ENCODE results near the gene RAI1. TPM values are rescaled to one million over a fixed set of nuclear protein-coding genes. Genes with fewer than 3 reads are reported as not detected.

Gene RAI1
- total and polyA plus RNA-seq, 9 donors, result 1.5 to 57.7 (median 35.3) TPM

DNA sequence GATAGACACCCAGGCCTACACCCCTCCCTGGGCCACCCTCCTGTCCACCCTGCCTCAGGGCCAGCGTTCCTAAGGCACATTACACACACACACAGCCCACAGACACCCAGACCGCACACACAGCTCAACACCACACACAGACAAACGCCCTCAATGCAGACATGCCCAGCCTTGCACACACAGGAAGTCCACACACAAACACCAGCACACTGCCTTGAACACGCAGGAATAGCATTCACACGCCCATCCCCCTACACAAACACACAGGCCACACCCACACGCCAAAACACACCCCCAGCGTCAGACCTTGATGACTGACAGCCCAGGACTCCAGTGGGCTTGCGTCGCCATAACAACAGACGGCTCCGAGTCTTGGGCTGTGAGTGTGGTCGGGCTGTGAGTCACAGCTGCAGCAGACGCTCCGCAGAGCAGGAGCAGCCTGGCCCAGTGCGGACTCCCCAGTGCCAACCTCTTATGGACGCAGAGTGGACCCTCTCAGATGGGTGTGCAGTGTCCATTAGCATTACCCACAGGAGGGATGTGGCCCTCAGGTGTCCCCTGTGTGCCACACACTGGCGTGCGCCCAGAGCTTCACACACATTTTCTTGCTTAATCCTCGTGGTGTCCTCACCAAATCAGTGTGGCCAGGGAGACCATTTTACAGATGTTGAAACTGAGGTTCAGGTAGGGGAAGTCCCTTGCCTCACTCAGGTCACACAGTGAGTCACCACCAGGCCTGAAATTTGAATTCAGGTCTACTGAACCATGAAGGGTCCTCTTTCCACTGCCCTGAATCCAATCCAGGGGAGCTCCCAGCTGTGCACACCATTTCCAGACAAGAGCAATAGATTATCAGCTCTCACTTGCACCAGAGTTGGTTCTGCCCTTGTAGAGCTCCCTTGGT lies 17.8 kb upstream of the RAI1 start:
- no peaks in the 10 kb centered on the region for H3K9me3 ChIP-seq
- H3K4me3 ChIP-seq, result no peak overlapping the region
- peak in 1 of 5 donors; percentile 56 for DNase-seq
- no peaks in the 10 kb centered on the region for H3K4me1 ChIP-seq (ENCODE audit: insufficient read depth)
- H3K27me3 ChIP-seq, result no peaks in the 10 kb centered on the region
- intact Hi-C loops (cut with DNase I), result no loop called here
- TF ChIP-seq EP300 (IDR thresholded peaks at IDR 0.05), result no peak
- WGBS, 3 donors, result 20 to 23% (median 23%) methylated on average over 19 of the region's 19 CpGs
- H3K27ac ChIP-seq, result no peak overlapping the region
- no peaks in the 10 kb centered on the region for H3K36me3 ChIP-seq

DNA sequence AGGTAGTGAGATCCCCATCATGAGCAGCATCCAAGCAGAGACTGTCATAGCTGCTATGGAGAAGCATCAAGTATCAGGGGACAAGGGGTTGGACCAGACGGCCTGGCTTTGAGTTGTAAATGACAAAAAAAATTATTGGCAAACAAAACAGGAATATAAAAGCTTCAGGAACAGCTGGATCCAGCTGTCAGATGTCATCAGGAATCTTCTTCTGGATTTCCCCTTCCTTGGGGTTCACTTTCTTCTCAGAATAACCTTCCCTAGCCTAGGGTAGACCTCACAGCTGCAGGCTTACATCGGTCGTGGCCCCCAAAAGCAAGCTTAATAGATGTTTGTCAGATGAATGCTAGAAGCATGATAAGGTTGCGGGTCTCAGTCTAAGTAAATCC lies 17.2 kb upstream of the RAI1 start:
- H3K36me3 ChIP-seq, result no peaks in the 10 kb centered on the region
- DNase-seq, result no peak
- TF ChIP-seq, protein P1, sequence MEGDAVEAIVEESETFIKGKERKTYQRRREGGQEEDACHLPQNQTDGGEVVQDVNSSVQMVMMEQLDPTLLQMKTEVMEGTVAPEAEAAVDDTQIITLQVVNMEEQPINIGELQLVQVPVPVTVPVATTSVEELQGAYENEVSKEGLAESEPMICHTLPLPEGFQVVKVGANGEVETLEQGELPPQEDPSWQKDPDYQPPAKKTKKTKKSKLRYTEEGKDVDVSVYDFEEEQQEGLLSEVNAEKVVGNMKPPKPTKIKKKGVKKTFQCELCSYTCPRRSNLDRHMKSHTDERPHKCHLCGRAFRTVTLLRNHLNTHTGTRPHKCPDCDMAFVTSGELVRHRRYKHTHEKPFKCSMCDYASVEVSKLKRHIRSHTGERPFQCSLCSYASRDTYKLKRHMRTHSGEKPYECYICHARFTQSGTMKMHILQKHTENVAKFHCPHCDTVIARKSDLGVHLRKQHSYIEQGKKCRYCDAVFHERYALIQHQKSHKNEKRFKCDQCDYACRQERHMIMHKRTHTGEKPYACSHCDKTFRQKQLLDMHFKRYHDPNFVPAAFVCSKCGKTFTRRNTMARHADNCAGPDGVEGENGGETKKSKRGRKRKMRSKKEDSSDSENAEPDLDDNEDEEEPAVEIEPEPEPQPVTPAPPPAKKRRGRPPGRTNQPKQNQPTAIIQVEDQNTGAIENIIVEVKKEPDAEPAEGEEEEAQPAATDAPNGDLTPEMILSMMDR (IDR thresholded peaks at IDR 0.05), result no peak
- no peak for TF ChIP-seq EP300 (IDR thresholded peaks at IDR 0.05)
- no peak for TF ChIP-seq POLR2A (IDR thresholded peaks at IDR 0.05)
- no peak overlapping the region for H3K4me3 ChIP-seq
- H3K4me1 ChIP-seq (ENCODE audit: insufficient read depth), result no peaks in the 10 kb centered on the region
- H3K9me3 ChIP-seq, result no peaks in the 10 kb centered on the region
- H3K27me3 ChIP-seq, result no peaks in the 10 kb centered on the region
- 41 to 60% (median 50%) methylated on average over 4 of the region's 4 CpGs for WGBS, 3 donors
- intact Hi-C loops (cut with DNase I), result no loop called here
- H3K27ac ChIP-seq, result no peak overlapping the region

DNA sequence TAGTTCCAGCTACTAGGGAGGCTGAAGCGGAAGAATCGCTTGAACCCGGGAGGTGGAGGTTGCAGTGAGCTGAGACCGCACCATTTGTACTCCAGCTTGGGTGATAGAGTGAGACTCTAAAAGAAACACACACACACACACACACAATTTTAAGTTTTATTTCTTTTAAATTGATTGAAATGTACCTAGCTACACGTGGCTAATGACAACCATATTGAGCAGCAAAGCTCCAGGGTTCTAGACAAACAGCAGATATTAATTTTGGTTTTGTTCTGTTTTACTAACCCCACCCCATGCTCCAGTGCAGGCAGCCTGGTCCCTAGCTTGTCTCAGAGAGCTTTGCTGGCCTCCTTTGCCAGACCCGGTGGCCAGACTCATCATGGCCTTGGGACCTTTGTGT lies 16.0 kb upstream of the RAI1 start:
- TF ChIP-seq, protein P1 (IDR thresholded peaks at IDR 0.05), result no peak
- TF ChIP-seq EP300 (IDR thresholded peaks at IDR 0.05), result no peak
- TF ChIP-seq POLR2A (IDR thresholded peaks at IDR 0.05), result no peak
- 77 to 86% (median 84%) methylated on average over 6 of the region's 6 CpGs for WGBS, 3 donors
- intact Hi-C loops (cut with DNase I), result no loop called here

DNA sequence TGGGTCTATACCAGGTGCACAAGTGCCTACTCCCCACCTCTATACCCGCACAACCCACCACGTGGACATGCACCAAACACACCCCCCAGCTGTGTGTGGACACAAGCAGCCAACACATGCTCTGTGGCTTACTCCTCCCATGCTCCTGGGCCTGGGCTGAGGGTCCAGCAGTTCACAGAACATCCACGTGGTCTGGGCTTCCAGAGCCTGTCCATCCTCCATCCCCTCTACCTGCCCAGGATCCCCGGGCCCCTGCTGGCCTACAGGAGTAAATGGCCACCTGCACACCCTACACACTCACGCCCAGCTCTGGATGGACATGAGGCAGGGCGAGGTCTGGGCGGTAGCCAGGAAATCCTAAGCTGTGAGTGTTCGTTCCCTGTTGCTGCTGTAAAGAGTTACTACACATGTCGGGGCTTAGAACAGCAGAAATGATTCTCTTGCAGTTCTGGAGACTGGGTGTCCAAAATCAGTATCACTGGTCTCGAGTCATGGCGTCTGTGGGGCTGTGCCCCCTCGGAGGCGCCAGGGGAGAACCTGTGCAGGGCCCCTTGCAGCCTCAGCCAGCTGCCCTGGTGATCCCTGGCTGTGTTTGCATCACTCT lies 15.0 kb upstream of the RAI1 start:
- Histone ChIP-seq H3K9me3 (no peaks in the 10 kb centered on the region), H3K4me3 (no peak overlapping the region), H3K4me1 (ENCODE audit: insufficient read depth) (no peaks in the 10 kb centered on the region), H3K36me3 (no peaks in the 10 kb centered on the region), H3K27me3 (no peaks in the 10 kb centered on the region), H3K27ac (no peak overlapping the region)
- DNase-seq, result no peak
- WGBS, 3 donors, result 66 to 67% (median 67%) methylated on average over 13 of the region's 13 CpGs
- intact Hi-C loops (cut with DNase I), result no loop called here
- TF ChIP-seq, protein P1 (IDR thresholded peaks at IDR 0.05), result no peak
- TF ChIP-seq EP300 (IDR thresholded peaks at IDR 0.05) (no peak), POLR2A (IDR thresholded peaks at IDR 0.05) (no peak)

More for the DNA sequence above, 16.0 kb upstream of the RAI1 start:
- H3K4me1 ChIP-seq (ENCODE audit: insufficient read depth), result no peaks in the 10 kb centered on the region
- H3K27ac ChIP-seq, result no peak overlapping the region
- no peak overlapping the region for H3K4me3 ChIP-seq
- no peaks in the 10 kb centered on the region for H3K27me3 ChIP-seq
- H3K36me3 ChIP-seq, result no peaks in the 10 kb centered on the region
- H3K9me3 ChIP-seq, result no peaks in the 10 kb centered on the region
- DNase-seq, result no peak

DNA sequence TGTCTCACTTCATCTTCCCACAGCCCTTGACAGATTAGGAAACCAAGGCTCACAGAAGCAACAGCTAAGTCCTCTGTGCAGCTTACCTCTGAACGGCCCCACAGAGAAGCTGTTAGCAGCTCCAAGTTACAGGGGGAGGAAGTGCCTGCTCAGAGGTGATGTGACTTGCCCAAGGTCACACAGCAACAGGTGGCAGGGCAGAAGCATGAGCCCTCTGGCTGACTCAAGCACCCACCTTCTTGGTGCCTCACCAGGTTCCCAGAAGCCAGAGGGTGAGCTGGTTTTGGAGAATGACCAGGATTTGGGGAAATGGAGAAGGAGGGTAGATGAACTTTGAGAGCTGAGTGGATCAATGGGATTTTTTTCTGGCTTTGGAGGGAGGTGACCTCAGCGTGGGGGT lies 14.0 kb upstream of the RAI1 start:
- no peaks in the 10 kb centered on the region for H3K27me3 ChIP-seq
- no peak for DNase-seq
- H3K9me3 ChIP-seq, result no peaks in the 10 kb centered on the region
- intact Hi-C loops (cut with DNase I), result no loop called here
- no peaks in the 10 kb centered on the region for H3K36me3 ChIP-seq
- TF ChIP-seq, protein P1 (IDR thresholded peaks at IDR 0.05), result no peak
- TF ChIP-seq POLR2A (IDR thresholded peaks at IDR 0.05) (no peak), EP300 (IDR thresholded peaks at IDR 0.05) (no peak)
- H3K4me3 ChIP-seq, result no peak overlapping the region
- H3K27ac ChIP-seq, result no peak overlapping the region
- WGBS, 3 donors, result 73 to 83% (median 74%) methylated on average over 2 of the region's 2 CpGs
- H3K4me1 ChIP-seq (ENCODE audit: insufficient read depth), result no peaks in the 10 kb centered on the region

Measured in ovary (tissue), 9 donors.